ENCODE results near the gene DLST.

Gene DLST

DNA sequence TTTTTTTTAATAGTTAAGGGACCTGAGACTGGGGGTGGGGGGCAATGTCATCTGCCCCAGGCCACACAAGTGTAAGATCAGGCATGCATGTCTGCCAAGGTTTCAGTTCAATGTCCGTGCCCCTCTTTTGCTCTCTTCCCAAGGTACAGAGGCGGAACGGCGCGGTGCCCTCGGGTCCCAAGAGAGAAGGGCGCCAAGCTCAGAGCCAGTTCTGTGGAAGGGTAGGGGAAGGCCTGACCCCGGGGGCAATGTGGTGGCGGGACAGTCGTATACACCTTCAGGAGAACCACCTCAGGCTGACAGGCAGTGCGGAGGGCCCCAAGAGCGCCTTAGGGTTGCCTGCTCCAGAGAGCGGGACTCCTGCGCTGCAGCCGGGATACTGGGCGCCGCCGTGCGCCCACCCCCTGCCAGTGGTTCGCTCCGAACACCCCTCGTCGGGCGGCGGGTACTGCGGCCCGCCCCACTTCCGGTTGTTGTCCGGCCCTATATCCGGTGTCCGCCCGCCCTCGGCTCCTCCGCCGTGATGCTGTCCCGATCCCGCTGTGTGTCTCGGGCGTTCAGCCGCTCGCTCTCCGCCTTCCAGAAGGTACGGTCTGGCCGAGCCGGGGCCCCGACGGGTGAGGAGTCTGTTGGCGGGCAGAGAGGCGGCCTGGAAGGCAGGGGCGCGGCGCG is at the start of gene DLST:
Gene DLST (plus strand): TSS at position 486 of the 672 bp plus-strand sequence. CDS start 38 bp downstream, at position 524.
- peak; percentile 75 to 83 for DNase-seq (ENCODE audit: low read depth in 2 of 2)

DNA sequence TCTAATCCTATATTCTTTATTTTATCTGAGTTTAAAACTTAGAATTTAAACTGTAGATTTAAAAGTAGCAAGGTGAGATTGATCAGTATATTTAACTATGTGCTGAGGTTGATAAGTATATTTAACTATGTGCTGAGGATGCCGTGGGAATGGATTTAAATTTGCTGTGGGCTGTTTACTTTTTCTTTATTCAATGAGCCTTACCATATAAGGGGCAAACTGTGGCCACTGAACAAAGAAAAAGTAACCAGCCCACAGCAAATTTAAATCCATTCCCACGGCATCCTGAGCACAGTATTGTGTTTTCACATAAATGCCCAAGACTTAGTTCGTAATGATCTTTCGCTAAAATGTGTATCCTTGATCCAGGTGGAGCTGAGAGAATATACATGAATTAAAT is 48.9 kb upstream of the DLST start:
- DNase-seq (ENCODE audit: low read depth in 2 of 2): no peak

GRCh38 chr14:74834692-74835392 is 46.9 kb upstream of the DLST start:
- no peak for DNase-seq (ENCODE audit: low read depth in 2 of 2)

- DNase-seq (ENCODE audit: low read depth in 2 of 2): no peak
Observed at GRCh38 chr14:74835645-74836250, 46.0 kb upstream of the DLST start.

GRCh38 chr14:74836251-74836960 is 45.3 kb upstream of the DLST start:
- DNase-seq (ENCODE audit: low read depth in 2 of 2): no peak

DNA sequence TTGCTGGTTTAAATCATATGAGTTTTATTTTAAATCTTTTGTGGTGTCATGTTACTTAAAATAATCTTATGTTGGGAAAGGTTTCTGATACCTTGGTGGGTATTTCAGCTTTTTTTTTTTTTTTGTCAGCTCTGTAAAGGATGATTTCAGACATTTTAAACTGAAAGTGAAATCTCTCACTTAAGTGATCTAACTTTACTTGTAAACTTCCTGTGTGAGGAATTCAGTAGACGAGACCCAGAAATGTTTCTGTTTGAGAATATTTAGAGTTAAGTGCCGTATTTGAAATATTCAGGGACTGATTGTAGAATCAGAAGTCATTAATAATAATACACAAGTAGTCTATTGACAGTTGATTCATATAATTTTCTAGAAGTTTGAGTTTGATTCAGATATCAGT is 43.5 kb upstream of the DLST start:
- DNase-seq (ENCODE audit: low read depth in 2 of 2): no peak

- no peak for DNase-seq (ENCODE audit: low read depth in 2 of 2)
Observed at GRCh38 chr14:74840603-74841030, 41.1 kb upstream of the DLST start.

GRCh38 chr14:74841230-74842207 is 40.2 kb upstream of the DLST start:
- no peak for DNase-seq (ENCODE audit: low read depth in 2 of 2)

- DNase-seq (ENCODE audit: low read depth in 2 of 2): no peak
Observed at GRCh38 chr14:74843653-74844052, 38.1 kb upstream of the DLST start.

GRCh38 chr14:74846168-74846567 is 35.5 kb upstream of the DLST start:
- DNase-seq (ENCODE audit: low read depth in 2 of 2): no peak

DNA sequence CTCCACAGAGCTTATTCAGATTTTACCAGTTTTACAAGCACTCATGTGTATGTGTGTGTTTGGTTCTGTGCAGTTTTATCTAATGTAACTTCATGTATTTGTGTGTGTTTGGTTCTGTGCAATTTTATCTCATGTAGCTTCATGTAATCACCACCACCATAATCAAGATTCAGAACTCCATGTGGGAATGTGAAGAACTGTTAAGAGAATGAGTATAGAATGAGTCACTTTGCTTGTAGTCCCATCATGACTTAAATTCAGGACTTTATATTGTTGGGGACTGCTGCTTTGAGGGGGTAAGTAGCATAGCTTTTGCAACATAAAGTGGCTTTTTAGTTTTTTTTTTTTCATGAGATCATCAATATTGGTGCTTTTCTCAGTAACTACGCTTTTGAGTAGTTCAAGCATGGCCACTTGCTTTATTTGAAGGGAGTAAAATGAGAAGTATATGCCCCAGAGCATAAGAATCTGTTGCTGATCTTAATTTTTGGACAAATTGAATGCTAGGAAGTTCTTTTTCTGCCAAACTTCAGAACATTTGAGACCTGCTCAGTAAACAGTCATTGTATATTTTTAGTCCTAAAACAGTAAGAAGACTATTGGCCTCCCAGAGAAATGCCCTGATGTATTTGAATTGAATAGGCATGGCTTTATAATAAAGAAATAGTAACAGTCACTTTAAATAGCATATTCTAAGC is 34.6 kb upstream of the DLST start:
- DNase-seq (ENCODE audit: low read depth in 2 of 2): no peak

DNA sequence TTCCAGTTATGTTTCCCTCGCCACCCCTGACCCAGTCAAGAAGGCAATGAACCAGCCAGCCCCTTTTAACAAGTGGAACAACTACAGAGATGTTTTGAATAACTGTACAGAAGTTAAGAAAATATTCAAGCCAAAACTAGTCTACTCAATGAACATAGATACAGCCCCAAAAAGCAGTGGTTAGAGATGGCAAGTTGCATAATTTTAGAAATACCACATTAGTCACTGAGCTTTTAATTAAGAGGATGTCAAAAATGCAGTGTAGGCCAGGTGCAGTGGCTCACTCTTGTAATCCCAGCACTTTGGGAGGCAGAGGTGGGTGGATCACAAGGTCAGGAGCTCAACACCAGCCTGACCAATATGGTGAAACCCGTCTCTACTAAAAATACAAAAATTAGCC is 32.9 kb upstream of the DLST start:
- no peak for DNase-seq (ENCODE audit: low read depth in 2 of 2)

DNA sequence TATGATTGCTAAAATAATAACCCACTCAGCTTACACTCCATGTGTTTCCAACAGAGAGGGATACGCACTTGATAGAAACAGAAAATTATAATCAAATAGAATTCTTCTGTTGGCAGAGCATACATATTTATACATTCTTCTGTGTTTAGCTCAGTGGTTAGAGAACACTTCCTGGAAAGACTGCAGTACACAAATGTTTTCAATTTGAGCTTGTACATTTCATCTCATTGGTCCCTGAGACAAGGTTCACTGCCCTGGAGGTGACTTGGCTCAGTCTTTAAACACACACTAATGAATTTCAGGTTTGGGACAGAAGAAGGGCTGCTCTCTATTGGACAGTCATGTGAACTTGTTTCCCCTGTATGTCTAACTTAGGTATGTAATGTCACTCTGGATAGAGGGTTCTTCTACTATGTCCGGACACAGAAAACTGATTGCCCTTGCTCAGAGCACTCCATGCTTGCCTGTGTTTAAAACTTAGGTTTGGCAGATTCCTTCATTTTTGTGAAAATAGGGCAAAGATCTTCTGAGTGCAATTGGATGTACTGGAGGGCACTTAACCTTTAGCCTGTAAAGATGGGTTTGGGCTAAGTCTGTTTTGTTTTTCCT is 28.7 kb upstream of the DLST start:
- no peak for DNase-seq (ENCODE audit: low read depth in 2 of 2)

DNA sequence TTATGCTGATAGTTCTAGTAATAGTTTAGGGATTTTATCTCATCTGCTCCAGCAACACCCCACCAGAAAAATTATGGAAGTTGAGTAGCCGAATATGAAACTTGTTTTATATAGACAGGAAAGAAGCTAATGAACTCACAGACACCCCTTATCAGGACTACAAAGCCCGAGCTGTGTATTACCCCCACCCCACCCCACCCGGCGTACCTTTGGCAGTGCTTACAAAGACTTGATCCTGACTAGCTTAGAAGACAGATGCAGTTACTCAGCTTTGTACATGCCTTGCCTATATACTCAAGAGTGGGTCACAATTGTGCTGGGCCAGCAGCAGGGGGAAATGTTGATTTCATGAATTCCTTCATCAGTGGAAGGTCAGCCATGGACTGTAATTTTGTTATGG is 28.1 kb upstream of the DLST start:
- no peak for DNase-seq (ENCODE audit: low read depth in 2 of 2)

- DNase-seq (ENCODE audit: low read depth in 2 of 2): no peak
Observed at GRCh38 chr14:74855021-74855420, 26.7 kb upstream of the DLST start.

DNA sequence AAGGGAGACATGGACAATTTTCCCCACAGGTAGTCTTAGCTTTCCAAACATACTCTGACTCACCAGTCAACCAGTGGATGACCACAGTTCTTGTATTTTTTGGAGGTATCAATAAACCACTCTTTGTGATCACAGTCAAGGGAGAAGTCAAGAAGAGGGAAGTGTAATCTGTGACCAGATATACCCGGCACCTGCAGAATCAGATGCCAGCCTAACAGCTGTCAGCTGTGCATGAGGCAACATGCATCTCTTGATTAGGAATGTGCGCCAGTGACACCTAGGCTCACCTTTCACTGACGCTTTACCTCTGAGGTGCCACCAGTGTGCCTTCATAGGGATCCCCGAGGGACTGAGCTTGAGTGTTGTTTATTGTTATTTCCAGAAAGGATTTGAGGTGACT is 25.8 kb upstream of the DLST start:
- no peak for DNase-seq (ENCODE audit: low read depth in 2 of 2)

GRCh38 chr14:74856366-74856765 is 25.4 kb upstream of the DLST start:
- no peak for DNase-seq (ENCODE audit: low read depth in 2 of 2)

- DNase-seq (ENCODE audit: low read depth in 2 of 2): no peak
Observed at GRCh38 chr14:74858022-74858421, 23.7 kb upstream of the DLST start.

- DNase-seq (ENCODE audit: low read depth in 2 of 2): no peak
Observed at GRCh38 chr14:74859757-74860552, 21.8 kb upstream of the DLST start.
